HCT116 (cell line): ENCODE results near the gene TRPM4.

Experiments used
- CEBPB ChIP-seq: IDR thresholded peaks from 2 replicates; pipeline ENCODE4 v1.6.1; 2012; ENCODE audit warnings: low read depth
- CTCF ChIP-seq, 3 experiments: fragments of 200-600 bp in 1 of 3; sonication (generic) in 1 of 3; IDR thresholded peaks in 2 of 3; conservative IDR thresholded peaks in 1 of 3; 2 replicates each; pipeline ENCODE4 v1.5.1; 2012 to 2017; ENCODE audit warnings: low read depth in 2 of 3, low read length in 2 of 3, antibody characterized with exemption in 1 of 3, borderline replicate concordance in 1 of 3, control low read depth in 1 of 3, mild to moderate bottlenecking in 1 of 3, mixed read lengths in 1 of 3, mixed run types in 1 of 3, moderate library complexity in 1 of 3; ENCODE audit not compliant: insufficient read depth in 1 of 3
- EZH2 ChIP-seq: fragments of 200-600 bp; sonication (generic); IDR thresholded peaks from 2 replicates; pipeline ENCODE4 v1.6.1; 2017; ENCODE audit warnings: antibody characterized with exemption, mixed run types
- POLR2A ChIP-seq: IDR thresholded peaks from 2 replicates; pipeline ENCODE4 v1.7.0; 2011; ENCODE audit warnings: borderline replicate concordance; ENCODE audit not compliant: insufficient read depth, insufficient read length; ENCODE audit errors: extremely low read depth
- POLR2AphosphoS5 ChIP-seq: IDR thresholded peaks from 2 replicates; pipeline ENCODE4 v1.6.1; 2011; ENCODE audit warnings: mild to moderate bottlenecking, low read depth, low read length, moderate library complexity
- RAD21 ChIP-seq: IDR thresholded peaks from 2 replicates; pipeline ENCODE4 v1.6.1; 2012; ENCODE audit warnings: low read depth, mild to moderate bottlenecking
- SP1 ChIP-seq: IDR thresholded peaks from 2 replicates; pipeline ENCODE4 v1.6.1; 2012; ENCODE audit warnings: low read depth
- SRF ChIP-seq: IDR thresholded peaks from 2 replicates; pipeline ENCODE4 v1.6.1; 2012; ENCODE audit warnings: low read depth
- YY1 ChIP-seq: IDR thresholded peaks from 2 replicates; pipeline ENCODE4 v1.6.1; 2011; ENCODE audit warnings: low read length, low read depth, moderate library complexity, mild to moderate bottlenecking; ENCODE audit not compliant: insufficient replicate concordance; ENCODE audit errors: extremely low read depth
- ZBTB33 ChIP-seq: IDR thresholded peaks from 2 replicates; pipeline ENCODE4 v1.6.1; 2011; ENCODE audit warnings: mild to moderate bottlenecking, low read length, moderate library complexity; ENCODE audit not compliant: insufficient replicate concordance; ENCODE audit errors: extremely low read depth
- ZNF274 ChIP-seq: fragments of 200-500 bp; sonication (Bioruptor generic); IDR thresholded peaks from 2 replicates; pipeline ENCODE4 v1.6.1; 2014; ENCODE audit warnings: mild to moderate bottlenecking, low read depth, low read length, inconsistent platforms

GRCh38 chr19:49110567-49110966 is 47.0 kb upstream of the TRPM4 start:
- no peak for TF ChIP-seq SP1
- TF ChIP-seq POLR2A: no peak
- TF ChIP-seq EZH2: no peak
- TF ChIP-seq CTCF (IDR thresholded peaks at IDR 0.05 in 2 of 3, conservative IDR thresholded peaks at IDR 0.05 in 1 of 3; ENCODE audit: borderline replicate concordance in 1 of 3, insufficient read depth in 1 of 3, low read depth in 2 of 3, low read length in 2 of 3): no peak
- TF ChIP-seq POLR2AphosphoS5: no peak
- no peak for TF ChIP-seq SRF
- no peak for TF ChIP-seq ZBTB33
- TF ChIP-seq YY1: no peak
- no peak for TF ChIP-seq RAD21
- TF ChIP-seq ZNF274: no peak
- no peak for TF ChIP-seq CEBPB
